Lung (tissue), 12 donors: ENCODE results near the gene TOMM70. TPM values are rescaled to one million over a fixed set of nuclear protein-coding genes. Genes with fewer than 3 reads are reported as not detected.

Experiments used
- ATAC-seq: fragments of 200-7000 bp; cut with Tn5 transposase; one replicate; pipeline ENCODE4 v1.9.1; 2020; ENCODE audit warnings: moderate number of reproducible peaks; ENCODE audit not compliant: insufficient read depth, low FRiP score
- DNase-seq, 3 donors: peaks; one replicate each; pipeline ENCODE4 v3.0.0-alpha.2; 2013 to 2017
- H3K27ac ChIP-seq, 2 donors: one replicate each; pipeline ENCODE4 v1.5.1; 2013; ENCODE audit warnings: mild to moderate bottlenecking in 2 of 2, moderate library complexity in 2 of 2, control low read depth in 1 of 2, inconsistent platforms in 1 of 2, low read depth in 1 of 2, low read length in 1 of 2
- H3K27me3 ChIP-seq, 3 donors: one replicate each; pipeline ENCODE4 v1.5.1; 2013; ENCODE audit warnings: low read length in 2 of 3; ENCODE audit not compliant: control insufficient read depth in 3 of 3, insufficient read depth in 3 of 3
- H3K36me3 ChIP-seq, 4 donors: one replicate each; pipeline ENCODE4 v1.5.1; 2013; ENCODE audit warnings: low read length in 4 of 4, mild to moderate bottlenecking in 1 of 4, moderate library complexity in 1 of 4; ENCODE audit not compliant: control insufficient read depth in 4 of 4, insufficient read depth in 4 of 4
- H3K4me1 ChIP-seq, 5 donors: one replicate each; pipeline ENCODE4 v1.5.1; 2013; ENCODE audit warnings: low read length in 5 of 5, mild to moderate bottlenecking in 2 of 5, moderate library complexity in 1 of 5; ENCODE audit not compliant: control insufficient read depth in 5 of 5, insufficient read depth in 5 of 5
- H3K4me3 ChIP-seq: one replicate; pipeline ENCODE4 v1.5.1; 2013; ENCODE audit warnings: mild to moderate bottlenecking, control low read depth, moderate library complexity
- H3K9ac ChIP-seq, 2 donors: one replicate each; pipeline ENCODE4 v1.5.1; 2013; ENCODE audit warnings: low read length in 2 of 2, control low read depth in 1 of 2; ENCODE audit not compliant: insufficient read depth in 1 of 2
- H3K9me3 ChIP-seq, 4 donors: one replicate each; pipeline ENCODE4 v1.5.1; 2013; ENCODE audit warnings: low read length in 3 of 4, mild to moderate bottlenecking in 1 of 4, moderate library complexity in 1 of 4; ENCODE audit not compliant: control insufficient read depth in 4 of 4, insufficient read depth in 3 of 4
- WGBS, 2 donors: extraction: QIAGEN DNeasy Blood & Tissue Kit; methylation state at CpG; one replicate each; pipeline ENCODE4 v1.1.7; 2013; 5-methylcytosine and 5-hydroxymethylcytosine counted together
- polyA plus RNA-seq, 2 donors: library from polyadenylated mRNA; stranded (reverse); fragments of 200-250 nt; gene quantifications; one replicate each; pipeline ENCODE4 v1.2.1, GENCODE V29; 2013
- total RNA-seq, 2 donors: library from RNA; depleted of rRNA in 1 of 2; stranded (reverse); fragments of >200 nt in 1 of 2; gene quantifications; one replicate each; pipeline ENCODE4 v1.2.1, GENCODE V29; 2014 to 2021
- TF ChIP-seq, protein P1 (sequence below): IDR thresholded peaks from 2 replicates; pipeline ENCODE4 v1.5.1; 2012; ENCODE audit warnings: mild to moderate bottlenecking; ENCODE audit errors: control extremely low read depth, extremely low read depth
- donor health status: control.
- donor health status: control.
- donor health status: Bipolar disorder and iron deficiency.
- donor health status: healthy.
- donor health status: DM: yes; HTN: yes; CAD: no.

TOMM70 gene
- total and polyA plus RNA-seq, 4 donors: 15.9 to 56.9 (median 22.7) TPM

GRCh38 chr3:100401674-100402041 is 769 bp upstream of the TOMM70 start:
- Histone ChIP-seq H3K36me3 (peaks cover 0 to 2% (median 0%) of the 10 kb centered on the region in 4 donors), H3K4me3 (peak overlapping the region; percentile 96), H3K27me3 (no peaks in the 10 kb centered on the region), H3K9ac (peak overlapping the region; percentile 65 to 100), H3K9me3 (no peaks in the 10 kb centered on the region), H3K27ac (peak overlapping the region; percentile 96 to 97), H3K4me1 (peaks cover 5 to 32% (median 14%) of the 10 kb centered on the region in 5 donors)
- DNase-seq (peak in 2 of 3 donors; percentile 60 to 76), ATAC-seq (no peak)
- 0% methylated on average over 23 of the region's 23 CpGs for WGBS, 2 donors
- TF ChIP-seq, protein P1, sequence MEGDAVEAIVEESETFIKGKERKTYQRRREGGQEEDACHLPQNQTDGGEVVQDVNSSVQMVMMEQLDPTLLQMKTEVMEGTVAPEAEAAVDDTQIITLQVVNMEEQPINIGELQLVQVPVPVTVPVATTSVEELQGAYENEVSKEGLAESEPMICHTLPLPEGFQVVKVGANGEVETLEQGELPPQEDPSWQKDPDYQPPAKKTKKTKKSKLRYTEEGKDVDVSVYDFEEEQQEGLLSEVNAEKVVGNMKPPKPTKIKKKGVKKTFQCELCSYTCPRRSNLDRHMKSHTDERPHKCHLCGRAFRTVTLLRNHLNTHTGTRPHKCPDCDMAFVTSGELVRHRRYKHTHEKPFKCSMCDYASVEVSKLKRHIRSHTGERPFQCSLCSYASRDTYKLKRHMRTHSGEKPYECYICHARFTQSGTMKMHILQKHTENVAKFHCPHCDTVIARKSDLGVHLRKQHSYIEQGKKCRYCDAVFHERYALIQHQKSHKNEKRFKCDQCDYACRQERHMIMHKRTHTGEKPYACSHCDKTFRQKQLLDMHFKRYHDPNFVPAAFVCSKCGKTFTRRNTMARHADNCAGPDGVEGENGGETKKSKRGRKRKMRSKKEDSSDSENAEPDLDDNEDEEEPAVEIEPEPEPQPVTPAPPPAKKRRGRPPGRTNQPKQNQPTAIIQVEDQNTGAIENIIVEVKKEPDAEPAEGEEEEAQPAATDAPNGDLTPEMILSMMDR: no peak

DNA sequence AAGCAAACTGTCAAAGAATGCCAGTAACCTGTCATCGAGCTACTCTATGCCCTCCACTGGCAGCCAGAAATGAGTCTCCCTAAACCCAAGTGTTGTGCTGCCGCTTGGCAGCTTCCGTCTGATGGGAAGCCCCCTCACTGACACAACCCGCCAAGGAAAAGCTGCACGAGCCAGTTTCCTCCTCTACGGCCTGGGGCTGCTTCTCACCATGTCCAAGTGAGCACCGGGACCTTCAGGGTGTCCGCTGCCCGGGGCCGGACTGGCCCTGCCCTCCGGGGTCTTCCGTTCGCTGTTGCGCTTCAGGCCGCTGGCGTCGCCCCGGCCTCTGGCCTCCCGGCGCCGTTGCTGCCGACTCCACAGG is 490 bp downstream of the TOMM70 start:
- H3K9me3 ChIP-seq: no peaks in the 10 kb centered on the region
- peak in 2 of 3 donors; percentile 39 to 40 for DNase-seq
- ATAC-seq: no peak
- H3K4me3 ChIP-seq: peak overlapping the region; percentile 96
- H3K4me1 ChIP-seq: peaks cover 5 to 32% (median 14%) of the 10 kb centered on the region in 5 donors
- TF ChIP-seq, protein P1: no peak
- H3K27ac ChIP-seq: peak overlapping the region; percentile 96 to 97
- H3K27me3 ChIP-seq: no peaks in the 10 kb centered on the region
- H3K9ac ChIP-seq: peak overlapping the region; percentile 6 to 96
- H3K36me3 ChIP-seq: peaks cover 0 to 2% (median 0%) of the 10 kb centered on the region in 4 donors
- 0 to 1% methylated on average over 22 of the region's 22 CpGs for WGBS, 2 donors

- H3K27me3 ChIP-seq: no peaks in the 10 kb centered on the region
- peaks cover 5 to 32% (median 14%) of the 10 kb centered on the region in 5 donors for H3K4me1 ChIP-seq
- TF ChIP-seq, protein P1: no peak
- DNase-seq (no peak), ATAC-seq (no peak)
- H3K9ac ChIP-seq: peak overlapping the region; percentile 6 to 96
- WGBS, 2 donors: 56 to 59% methylated on average over 9 of the region's 9 CpGs
- peak overlapping the region in 1 of 2 donors; percentile 41 for H3K27ac ChIP-seq
- no peaks in the 10 kb centered on the region for H3K9me3 ChIP-seq
- peaks cover 0 to 2% (median 0%) of the 10 kb centered on the region in 4 donors for H3K36me3 ChIP-seq
- peak overlapping the region; percentile 33 for H3K4me3 ChIP-seq
Measured at GRCh38 chr3:100399341-100400071, 1.4 kb downstream of the TOMM70 start.
